Ectodermal cell (in vitro differentiated cells): ENCODE results near the gene HOXD11.

ENCODE experiments used
- H3K27ac ChIP-seq: 2 replicates; pipeline ENCODE4 v1.7.0; 2013; ENCODE audit warnings: mild to moderate bottlenecking, low read depth, low read length; ENCODE audit not compliant: insufficient read depth, poor library complexity, severe bottlenecking
- H3K27me3 ChIP-seq: 2 replicates; pipeline ENCODE4 v1.7.0; 2013; ENCODE audit warnings: mild to moderate bottlenecking, low read length; ENCODE audit not compliant: insufficient read depth, control insufficient read depth, poor library complexity, severe bottlenecking
- H3K36me3 ChIP-seq: one replicate; pipeline ENCODE4 v1.7.0; 2013; ENCODE audit warnings: low read length; ENCODE audit not compliant: control insufficient read depth, insufficient read depth
- H3K4me1 ChIP-seq: one replicate; pipeline ENCODE4 v1.7.0; 2013; ENCODE audit warnings: low read length; ENCODE audit not compliant: control insufficient read depth, insufficient read depth
- H3K4me3 ChIP-seq: 2 replicates; pipeline ENCODE4 v1.7.0; 2013; ENCODE audit warnings: low read depth, low read length, control low read depth; ENCODE audit not compliant: insufficient read depth
- H3K9me3 ChIP-seq: 2 replicates; pipeline ENCODE4 v1.7.0; 2013; ENCODE audit warnings: mild to moderate bottlenecking, low read length, moderate library complexity; ENCODE audit not compliant: control insufficient read depth
- WGBS, 2 experiments: methylation state at CpG; one replicate each; pipeline ENCODE4 v1.1.7; 2013; ENCODE audit warnings: missing lambda C conversion rate in 2 of 2; 5-methylcytosine and 5-hydroxymethylcytosine counted together

Gene HOXD11

DNA sequence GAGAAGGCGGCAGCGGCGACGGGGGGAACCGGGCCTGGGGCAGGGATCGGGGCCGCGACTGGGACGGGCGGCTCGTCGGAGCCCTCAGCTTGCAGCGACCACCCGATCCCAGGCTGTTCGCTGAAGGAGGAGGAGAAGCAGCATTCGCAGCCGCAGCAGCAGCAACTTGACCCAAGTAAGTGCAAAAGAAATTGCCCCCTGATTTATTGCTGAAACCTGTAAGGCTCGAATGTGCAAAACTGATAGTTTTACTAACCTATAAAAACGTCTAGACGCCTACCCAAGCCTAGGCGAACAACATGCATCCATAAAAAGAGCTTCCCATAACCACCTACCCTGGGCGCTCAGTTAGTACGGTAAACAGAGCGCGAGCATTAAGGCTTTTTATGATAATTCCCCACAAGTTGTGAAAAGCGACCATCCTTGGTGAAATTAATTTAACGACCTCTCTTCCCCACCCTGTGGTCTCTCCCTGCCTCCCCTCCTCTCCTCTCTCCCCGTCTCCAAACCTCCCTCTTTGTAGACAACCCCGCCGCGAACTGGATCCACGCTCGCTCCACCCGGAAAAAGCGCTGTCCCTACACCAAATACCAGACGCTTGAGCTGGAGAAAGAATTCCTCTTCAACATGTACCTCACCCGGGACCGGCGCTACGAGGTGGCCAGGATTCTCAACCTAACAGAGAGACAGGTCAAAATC, 16.5 kb downstream of the HOXD11 start:
- no peak overlapping the region for H3K27ac ChIP-seq
- no peaks in the 10 kb centered on the region for H3K9me3 ChIP-seq
- WGBS, 2 experiments = 3 to 6% methylated on average over 40 of the region's 40 CpGs
- H3K27me3 ChIP-seq = peaks cover 100% of the 10 kb centered on the region
- no peaks in the 10 kb centered on the region for H3K4me1 ChIP-seq
- H3K36me3 ChIP-seq = no peaks in the 10 kb centered on the region
- H3K4me3 ChIP-seq = no peak overlapping the region

DNA sequence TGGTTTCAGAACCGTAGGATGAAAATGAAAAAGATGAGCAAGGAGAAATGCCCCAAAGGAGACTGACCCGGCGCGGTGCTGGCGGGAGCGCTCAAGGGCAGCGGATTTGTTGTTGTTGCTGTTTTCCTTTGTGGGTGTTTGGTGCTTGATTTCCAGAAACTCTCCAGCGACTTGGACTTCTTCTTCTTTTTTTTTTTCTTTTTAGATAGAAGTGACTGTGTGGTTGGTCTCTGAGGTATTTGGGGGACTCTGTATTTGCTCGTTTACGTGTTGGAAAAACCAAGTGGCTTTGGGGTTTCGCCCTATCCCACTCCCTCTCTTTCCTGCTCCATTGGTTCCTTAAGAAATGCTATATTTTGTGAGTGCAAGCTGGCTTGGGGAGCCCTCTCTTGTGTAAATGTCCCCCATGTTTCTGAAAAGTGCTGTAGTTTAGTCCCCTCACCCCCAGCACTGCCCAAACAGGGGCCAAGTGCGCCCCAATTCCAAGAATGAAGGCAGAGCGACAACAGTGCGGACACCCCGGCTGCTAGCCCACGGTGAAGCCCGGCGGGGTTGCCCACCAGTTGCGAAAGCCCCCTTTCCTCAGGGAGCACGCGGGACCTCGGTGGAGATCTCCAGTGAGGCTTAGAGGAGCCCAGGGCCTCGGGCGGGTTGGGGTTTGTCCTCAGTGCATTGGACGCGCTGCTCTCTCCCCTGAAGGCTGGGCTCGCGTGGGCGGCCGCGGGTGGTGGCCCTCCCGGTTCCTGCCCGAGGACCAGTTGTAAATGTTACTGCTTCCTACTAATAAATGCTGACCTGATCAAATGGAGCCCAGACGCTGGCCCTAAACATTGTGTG, 17.2 kb downstream of the HOXD11 start:
- H3K27ac ChIP-seq = no peak overlapping the region
- H3K4me3 ChIP-seq = no peak overlapping the region
- H3K9me3 ChIP-seq = no peaks in the 10 kb centered on the region
- no peaks in the 10 kb centered on the region for H3K36me3 ChIP-seq
- H3K27me3 ChIP-seq = peaks cover 100% of the 10 kb centered on the region
- WGBS, 2 experiments = 16 to 18% methylated on average over 34 of the region's 34 CpGs
- H3K4me1 ChIP-seq = no peaks in the 10 kb centered on the region

DNA sequence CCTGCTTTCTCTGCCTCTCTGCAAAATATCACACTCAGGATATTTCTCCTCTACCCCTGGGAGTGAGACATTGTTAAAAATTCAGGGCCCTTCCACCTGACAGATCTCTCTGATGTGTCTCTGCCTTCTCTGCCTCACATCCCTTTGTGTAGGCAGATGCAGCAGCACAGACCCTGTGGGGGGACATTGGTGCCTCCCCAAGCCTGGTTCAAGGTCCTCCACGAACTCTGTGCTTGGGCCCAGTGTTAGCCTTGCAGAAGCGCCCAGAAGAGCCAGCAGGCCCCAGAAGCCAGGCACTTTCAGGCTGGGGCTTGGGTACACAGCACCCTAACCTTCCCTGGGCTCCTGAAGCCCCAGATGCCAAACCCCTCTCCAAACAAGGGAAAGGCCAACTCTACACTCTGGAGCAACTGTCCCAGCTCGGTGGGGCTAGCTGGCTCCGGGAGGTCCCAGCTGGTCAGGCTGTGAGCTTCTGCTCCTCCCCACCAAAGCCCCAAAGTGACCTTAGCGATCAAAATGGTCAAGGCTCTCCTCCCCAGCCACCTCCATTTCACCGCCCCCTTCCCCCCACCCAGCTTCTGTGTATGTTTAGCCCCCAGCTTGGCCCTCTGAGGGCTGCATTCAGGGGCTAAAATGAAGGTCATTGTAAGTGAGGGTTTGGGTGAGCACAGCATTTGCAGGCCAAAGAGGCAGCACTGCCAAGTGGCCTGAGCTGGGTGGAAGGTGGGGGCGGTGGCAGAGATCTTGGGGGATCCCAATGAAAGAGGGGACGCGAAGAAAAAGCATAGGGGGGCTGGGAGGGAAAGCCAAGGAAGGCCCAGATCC, 18.1 kb downstream of the HOXD11 start:
- peaks cover under 1% of the 10 kb centered on the region for H3K4me1 ChIP-seq
- no peaks in the 10 kb centered on the region for H3K36me3 ChIP-seq
- H3K27me3 ChIP-seq = peaks cover 100% of the 10 kb centered on the region
- no peak overlapping the region for H3K27ac ChIP-seq
- WGBS, 2 experiments = 15 to 22% methylated on average over 8 to 9 of the region's 9 CpGs
- H3K4me3 ChIP-seq = no peak overlapping the region
- H3K9me3 ChIP-seq = no peaks in the 10 kb centered on the region

GRCh38 chr2:176125772-176126054, 18.6 kb downstream of the HOXD11 start:
- H3K36me3 ChIP-seq = no peaks in the 10 kb centered on the region
- 18 to 21% methylated on average over 6 of the region's 6 CpGs for WGBS, 2 experiments
- no peak overlapping the region for H3K4me3 ChIP-seq
- no peaks in the 10 kb centered on the region for H3K9me3 ChIP-seq
- peaks cover 4% of the 10 kb centered on the region for H3K4me1 ChIP-seq
- H3K27me3 ChIP-seq = peaks cover 100% of the 10 kb centered on the region
- no peak overlapping the region for H3K27ac ChIP-seq

DNA sequence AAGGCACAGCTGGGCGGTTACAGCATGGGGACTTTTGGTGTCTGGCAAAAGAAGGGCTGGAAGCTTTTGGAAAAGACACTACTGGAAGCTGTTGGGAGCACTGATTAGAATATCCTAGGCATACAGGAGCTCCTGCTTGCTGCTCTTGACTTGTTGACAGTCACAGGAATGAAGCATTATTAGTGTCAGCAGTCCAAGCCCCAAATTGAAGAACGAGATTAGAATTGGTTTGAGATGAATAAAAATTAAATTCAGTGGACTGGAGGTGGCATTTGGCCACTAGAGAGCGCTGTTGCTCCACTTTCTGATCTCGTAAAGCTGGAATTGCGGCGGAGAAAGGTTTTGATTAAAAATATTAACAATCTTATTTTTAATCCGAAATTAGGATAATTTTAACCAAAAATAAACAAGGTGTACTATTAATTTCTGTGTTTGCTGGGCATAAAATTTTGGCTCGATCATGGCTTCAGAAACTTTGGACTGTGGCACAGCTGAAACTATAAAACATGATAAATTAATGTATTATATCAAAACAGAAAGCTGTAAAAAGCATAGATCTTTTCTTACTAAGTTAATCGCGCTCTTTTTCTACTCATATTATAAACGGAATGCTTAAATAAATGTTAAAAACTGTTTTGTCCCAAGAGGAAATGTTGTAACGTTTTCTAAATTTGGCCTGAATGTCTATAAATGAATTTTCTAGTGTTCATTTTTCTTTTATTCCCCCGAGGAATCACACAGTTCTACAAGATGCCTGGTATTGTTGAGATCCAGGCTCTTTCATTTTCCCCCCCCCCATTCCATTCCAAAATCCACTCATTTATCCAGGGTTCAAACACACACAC, 20.1 kb downstream of the HOXD11 start:
- no peak overlapping the region for H3K27ac ChIP-seq
- H3K9me3 ChIP-seq = no peaks in the 10 kb centered on the region
- H3K36me3 ChIP-seq = no peaks in the 10 kb centered on the region
- no peak overlapping the region for H3K4me3 ChIP-seq
- peaks cover 100% of the 10 kb centered on the region for H3K27me3 ChIP-seq
- peaks cover 4% of the 10 kb centered on the region for H3K4me1 ChIP-seq
- 4 to 21% methylated on average over 5 to 7 of the region's 13 CpGs for WGBS, 2 experiments

GRCh38 chr2:176127774-176128072, 20.6 kb downstream of the HOXD11 start:
- 32 to 34% methylated on average over 4 of the region's 4 CpGs for WGBS, 2 experiments
- Histone ChIP-seq H3K27ac (no peak overlapping the region), H3K27me3 (peaks cover 100% of the 10 kb centered on the region), H3K4me3 (no peak overlapping the region), H3K4me1 (peaks cover 4% of the 10 kb centered on the region), H3K36me3 (no peaks in the 10 kb centered on the region), H3K9me3 (no peaks in the 10 kb centered on the region)

GRCh38 chr2:176128172-176128981, 21.3 kb downstream of the HOXD11 start:
- Histone ChIP-seq H3K9me3 (no peaks in the 10 kb centered on the region), H3K27me3 (peaks cover 100% of the 10 kb centered on the region), H3K36me3 (no peaks in the 10 kb centered on the region), H3K27ac (no peak overlapping the region), H3K4me1 (peaks cover 4% of the 10 kb centered on the region), H3K4me3 (no peak overlapping the region)
- WGBS, 2 experiments = 3 to 5% methylated on average over 47 to 49 of the region's 49 CpGs

GRCh38 chr2:176128982-176129796, 22.1 kb downstream of the HOXD11 start, which contains the start of gene HOXD8:
Gene HOXD8 (plus strand): TSS chr2:176129705. CDS start chr2:176130367, 662 bp downstream.
- 1% methylated on average over 64 of the region's 64 CpGs for WGBS, 2 experiments
- Histone ChIP-seq H3K9me3 (no peaks in the 10 kb centered on the region), H3K27ac (no peak within 1 kb of the TSS), H3K36me3 (no peaks in the 10 kb centered on the region), H3K4me3 (peak within 1 kb of the TSS; percentile 9), H3K4me1 (peaks cover 4% of the 10 kb centered on the region), H3K27me3 (peaks cover 100% of the 10 kb centered on the region)

GRCh38 chr2:176129813-176130146, 22.7 kb downstream of the HOXD11 start:
- H3K4me3 ChIP-seq = peak overlapping the region; percentile 9
- H3K9me3 ChIP-seq = no peaks in the 10 kb centered on the region
- peaks cover 100% of the 10 kb centered on the region for H3K27me3 ChIP-seq
- no peaks in the 10 kb centered on the region for H3K36me3 ChIP-seq
- WGBS, 2 experiments = 0 to 1% methylated on average over 43 of the region's 43 CpGs
- no peak overlapping the region for H3K27ac ChIP-seq
- H3K4me1 ChIP-seq = peaks cover 4% of the 10 kb centered on the region
